Endothelial cell (in vitro differentiated cells): ENCODE measurements around the gene DOCK4. TPM values are rescaled to one million over a fixed set of nuclear protein-coding genes. Genes with fewer than 3 reads are reported as not detected.

Experiments used
- DNase-seq: peaks from one replicate; pipeline ENCODE4 v3.0.0; 2021; ENCODE audit warnings: low spot score
- H3K27ac Mint-ChIP-seq: one replicate; pipeline ENCODE4 v1.8.0; 2021; ENCODE audit warnings: mixed read lengths, inconsistent platforms; ENCODE audit not compliant: unreplicated experiment
- H3K27me3 Mint-ChIP-seq: one replicate; pipeline ENCODE4 v1.8.0; 2021; ENCODE audit warnings: mild to moderate bottlenecking, moderate library complexity, mixed read lengths, inconsistent platforms; ENCODE audit not compliant: unreplicated experiment
- H3K36me3 Mint-ChIP-seq: one replicate; pipeline ENCODE4 v1.8.0; 2021; ENCODE audit warnings: mild to moderate bottlenecking, low read depth, mixed read lengths, inconsistent platforms; ENCODE audit not compliant: unreplicated experiment
- H3K4me1 Mint-ChIP-seq: one replicate; pipeline ENCODE4 v1.8.0; 2021; ENCODE audit warnings: mild to moderate bottlenecking, mixed read lengths, inconsistent platforms; ENCODE audit not compliant: unreplicated experiment
- H3K4me3 Mint-ChIP-seq: one replicate; pipeline ENCODE4 v1.8.0; 2021; ENCODE audit warnings: mild to moderate bottlenecking, mixed read lengths, inconsistent platforms; ENCODE audit not compliant: unreplicated experiment
- H3K9me3 Mint-ChIP-seq: one replicate; pipeline ENCODE4 v1.8.0; 2021; ENCODE audit warnings: mixed read lengths, inconsistent platforms; ENCODE audit not compliant: unreplicated experiment
- CTCF ChIP-seq: fragments of 200-600 bp; sonication (generic); IDR thresholded peaks from one replicate; pipeline ENCODE4 v1.5.0; 2021; ENCODE audit warnings: antibody characterized with exemption; ENCODE audit not compliant: unreplicated experiment
- total RNA-seq: library from RNA; stranded (reverse); fragmentation: NEBNext Ultra II Directional; extraction: Animal tissue kit (Norgen Biotek cat#: 25700); gene quantifications from one replicate; pipeline ENCODE4 v1.2.1, GENCODE V29; 2021; ENCODE audit not compliant: unreplicated experiment

The DOCK4 gene
- total RNA-seq, 1 donor from 2014 or later = 99.2 TPM

GRCh38 chr7:112121318-112121717 lies 84.9 kb downstream of the DOCK4 start:
- no peak for DNase-seq
- peak overlapping the region; percentile 3 for H3K27ac Mint-ChIP-seq
- no peaks in the 10 kb centered on the region for H3K9me3 Mint-ChIP-seq
- H3K4me3 Mint-ChIP-seq = no peak overlapping the region
- no peak for TF ChIP-seq CTCF
- H3K4me1 Mint-ChIP-seq = peaks cover 19% of the 10 kb centered on the region
- H3K27me3 Mint-ChIP-seq = peaks cover 2% of the 10 kb centered on the region
- H3K36me3 Mint-ChIP-seq = no peaks in the 10 kb centered on the region

- TF ChIP-seq CTCF = no peak
- no peak for DNase-seq
- H3K27ac Mint-ChIP-seq = no peak overlapping the region
- H3K36me3 Mint-ChIP-seq = no peaks in the 10 kb centered on the region
- peaks cover 2% of the 10 kb centered on the region for H3K27me3 Mint-ChIP-seq
- no peak overlapping the region for H3K4me3 Mint-ChIP-seq
- H3K9me3 Mint-ChIP-seq = no peaks in the 10 kb centered on the region
- H3K4me1 Mint-ChIP-seq = peaks cover 18% of the 10 kb centered on the region
Observed at GRCh38 chr7:112120696-112121217, 85.4 kb downstream of the DOCK4 start.

- Mint-ChIP-seq H3K27ac (no peak overlapping the region), H3K27me3 (peaks cover 3% of the 10 kb centered on the region), H3K4me1 (peaks cover 19% of the 10 kb centered on the region), H3K36me3 (peaks cover 2% of the 10 kb centered on the region), H3K9me3 (no peaks in the 10 kb centered on the region), H3K4me3 (no peak overlapping the region)
- DNase-seq = no peak
- TF ChIP-seq CTCF = no peak
Observed at GRCh38 chr7:112118581-112119566, 87.3 kb downstream of the DOCK4 start.

GRCh38 chr7:112116894-112117293 lies 89.3 kb downstream of the DOCK4 start:
- TF ChIP-seq CTCF = no peak
- Mint-ChIP-seq H3K4me3 (no peak overlapping the region), H3K27me3 (peaks cover 3% of the 10 kb centered on the region), H3K27ac (no peak overlapping the region), H3K36me3 (peaks cover 7% of the 10 kb centered on the region), H3K4me1 (peaks cover 24% of the 10 kb centered on the region), H3K9me3 (no peaks in the 10 kb centered on the region)
- DNase-seq = no peak

GRCh38 chr7:112116358-112116757 lies 89.8 kb downstream of the DOCK4 start:
- no peak overlapping the region for H3K27ac Mint-ChIP-seq
- peaks cover 22% of the 10 kb centered on the region for H3K4me1 Mint-ChIP-seq
- H3K4me3 Mint-ChIP-seq = no peak overlapping the region
- peaks cover 12% of the 10 kb centered on the region for H3K36me3 Mint-ChIP-seq
- no peaks in the 10 kb centered on the region for H3K9me3 Mint-ChIP-seq
- H3K27me3 Mint-ChIP-seq = peaks cover 3% of the 10 kb centered on the region
- no peak for TF ChIP-seq CTCF
- DNase-seq = no peak
